HEK293T (cell line): ENCODE data around the gene SSBP2.

Experiments
- ARNT ChIP-seq: fragments of 450-650 bp; IDR thresholded peaks from 2 replicates; pipeline ENCODE4 v1.6.1; 2017; ENCODE audit warnings: mild to moderate bottlenecking
- BHLHE40 ChIP-seq: fragments of 450-650 bp; IDR thresholded peaks from 2 replicates; pipeline ENCODE4 v1.6.1; 2016; ENCODE audit warnings: mild to moderate bottlenecking, moderate library complexity, borderline replicate concordance
- SP1 ChIP-seq: fragments of 450-650 bp; IDR thresholded peaks from 2 replicates; pipeline ENCODE4 v1.6.1; 2017
- SUZ12 ChIP-seq: fragments of 450-650 bp; IDR thresholded peaks from 2 replicates; pipeline ENCODE4 v1.6.1; 2016; ENCODE audit warnings: mild to moderate bottlenecking
- TARDBP ChIP-seq: fragments of 450-650 bp; IDR thresholded peaks from 2 replicates; pipeline ENCODE4 v1.6.1; 2016

- TF ChIP-seq SUZ12 (no peak), BHLHE40 (no peak), ARNT (no peak), TARDBP (no peak), SP1 (no peak)
These were observed 117.0 kb downstream of the SSBP2 start for GRCh38 chr5:81633891-81634290.
